OCI-LY1 (cell line): ENCODE data around the gene AGPAT3.

Experiments
- H2AFZ ChIP-seq: fragments of 200-600 bp; sonication (generic), shearing (Covaris generic); 2 replicates; pipeline ENCODE4 v1.6.0; 2014; ENCODE audit warnings: antibody characterized with exemption, mild to moderate bottlenecking, low read length
- H3F3A ChIP-seq: fragments of 200-600 bp; sonication (generic), shearing (Covaris generic); 2 replicates; pipeline ENCODE4 v1.6.0; 2014; ENCODE audit warnings: mild to moderate bottlenecking, antibody characterized with exemption, low read length, moderate library complexity; ENCODE audit not compliant: insufficient read depth
- H3K27ac ChIP-seq: fragments of 200-600 bp; sonication (generic); 2 replicates; pipeline ENCODE4 v1.5.1; 2014; ENCODE audit warnings: low read length, mixed run types, mild to moderate bottlenecking, low read depth; ENCODE audit not compliant: poor library complexity, severe bottlenecking
- H3K27me3 ChIP-seq: fragments of 200-600 bp; sonication (generic); 2 replicates; pipeline ENCODE4 v1.6.0; 2014; ENCODE audit warnings: antibody characterized with exemption, mild to moderate bottlenecking, low read length, moderate library complexity; ENCODE audit not compliant: insufficient read depth
- H3K36me3 ChIP-seq: fragments of 200-600 bp; sonication (generic); 2 replicates; pipeline ENCODE4 v1.6.1; 2014; ENCODE audit warnings: mild to moderate bottlenecking, antibody characterized with exemption, low read length, moderate library complexity, mixed read lengths; ENCODE audit not compliant: insufficient read depth
- H3K4me1 ChIP-seq: fragments of 200-600 bp; sonication (generic); 2 replicates; pipeline ENCODE4 v1.5.1; 2014; ENCODE audit warnings: mild to moderate bottlenecking, low read length, moderate library complexity; ENCODE audit not compliant: insufficient read depth, severe bottlenecking
- H3K4me2 ChIP-seq: fragments of 200-600 bp; sonication (generic), shearing (Covaris generic); 2 replicates; pipeline ENCODE4 v1.6.1; 2014; ENCODE audit warnings: low read length
- H3K4me3 ChIP-seq: fragments of 200-600 bp; sonication (generic); 2 replicates; pipeline ENCODE4 v1.5.1; 2014; ENCODE audit warnings: low read length, low read depth, mild to moderate bottlenecking, mixed read lengths; ENCODE audit not compliant: poor library complexity, severe bottlenecking
- H3K79me2 ChIP-seq: fragments of 200-600 bp; shearing (Covaris generic); 2 replicates; pipeline ENCODE4 v1.6.1; 2016; ENCODE audit warnings: mixed run types, low read length, mixed read lengths; ENCODE audit not compliant: insufficient read depth
- H3K9ac ChIP-seq: fragments of 200-600 bp; sonication (generic), shearing (Covaris generic); 2 replicates; pipeline ENCODE4 v1.6.1; 2014; ENCODE audit warnings: mild to moderate bottlenecking, low read length, mixed read lengths
- H3K9me2 ChIP-seq: fragments of 200-600 bp; sonication (generic), shearing (Covaris generic); 2 replicates; pipeline ENCODE4 v1.6.1; 2014; ENCODE audit warnings: low read depth, mild to moderate bottlenecking, low read length, mixed read lengths
- H3K9me3 ChIP-seq: fragments of 200-600 bp; shearing (Covaris generic); 2 replicates; pipeline ENCODE4 v1.6.1; 2014; ENCODE audit warnings: low read length, mixed read lengths
- H4K20me1 ChIP-seq: fragments of 200-600 bp; sonication (generic), shearing (Covaris generic); 2 replicates; pipeline ENCODE4 v1.6.0; 2016; ENCODE audit warnings: mild to moderate bottlenecking, low read length; ENCODE audit not compliant: insufficient read depth
- EZH2 ChIP-seq: fragments of 200-600 bp; sonication (generic), shearing (Covaris generic); IDR thresholded peaks from 2 replicates; pipeline ENCODE4 v1.8.0; 2017; ENCODE audit warnings: borderline replicate concordance, mixed run types, mild to moderate bottlenecking, antibody characterized with exemption, low read length, moderate library complexity, mixed read lengths
- TF ChIP-seq, protein P1 (sequence below): fragments of 200-600 bp; sonication (generic), shearing (Covaris generic); IDR thresholded peaks from 2 replicates; pipeline ENCODE4 v1.5.1; 2017; ENCODE audit warnings: mild to moderate bottlenecking, antibody characterized with exemption, low read length, moderate library complexity, mixed read lengths

Gene AGPAT3

DNA sequence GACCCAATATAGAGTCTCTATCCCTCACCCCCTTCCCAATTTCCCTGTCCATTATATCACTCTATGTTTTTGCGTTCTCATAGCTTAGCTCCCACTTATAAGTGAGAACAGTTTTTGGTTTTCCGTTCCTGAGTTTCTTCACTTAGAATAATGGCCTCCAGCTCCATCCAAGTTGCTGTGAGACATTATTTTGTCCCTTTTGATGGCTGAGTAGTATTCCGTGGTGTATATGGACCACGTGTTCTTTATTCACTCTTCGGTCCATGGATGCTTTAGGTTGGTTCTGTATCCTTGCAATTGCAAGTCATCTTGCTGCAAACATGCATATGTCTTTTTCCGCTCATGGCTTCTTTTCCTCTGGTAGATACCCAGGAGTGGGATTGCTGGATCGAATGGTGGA is 54.3 kb downstream of the AGPAT3 start:
- no peaks in the 10 kb centered on the region for H3K9me2 ChIP-seq
- peaks cover 70% of the 10 kb centered on the region for H3K4me1 ChIP-seq
- H3K27me3 ChIP-seq, result no peaks in the 10 kb centered on the region
- no peaks in the 10 kb centered on the region for H3F3A ChIP-seq
- 0 out of 2 replicates have a peak, but pooled peaks cover 2% of the 10 kb centered on the region for H3K36me3 ChIP-seq
- H2AFZ ChIP-seq, result no peak overlapping the region
- no peak overlapping the region for H3K4me2 ChIP-seq
- no peaks in the 10 kb centered on the region for H3K79me2 ChIP-seq
- no peak overlapping the region for H3K4me3 ChIP-seq
- no peak overlapping the region for H3K27ac ChIP-seq
- H3K9me3 ChIP-seq, result no peaks in the 10 kb centered on the region
- TF ChIP-seq EZH2, result no peak
- TF ChIP-seq, protein P1, sequence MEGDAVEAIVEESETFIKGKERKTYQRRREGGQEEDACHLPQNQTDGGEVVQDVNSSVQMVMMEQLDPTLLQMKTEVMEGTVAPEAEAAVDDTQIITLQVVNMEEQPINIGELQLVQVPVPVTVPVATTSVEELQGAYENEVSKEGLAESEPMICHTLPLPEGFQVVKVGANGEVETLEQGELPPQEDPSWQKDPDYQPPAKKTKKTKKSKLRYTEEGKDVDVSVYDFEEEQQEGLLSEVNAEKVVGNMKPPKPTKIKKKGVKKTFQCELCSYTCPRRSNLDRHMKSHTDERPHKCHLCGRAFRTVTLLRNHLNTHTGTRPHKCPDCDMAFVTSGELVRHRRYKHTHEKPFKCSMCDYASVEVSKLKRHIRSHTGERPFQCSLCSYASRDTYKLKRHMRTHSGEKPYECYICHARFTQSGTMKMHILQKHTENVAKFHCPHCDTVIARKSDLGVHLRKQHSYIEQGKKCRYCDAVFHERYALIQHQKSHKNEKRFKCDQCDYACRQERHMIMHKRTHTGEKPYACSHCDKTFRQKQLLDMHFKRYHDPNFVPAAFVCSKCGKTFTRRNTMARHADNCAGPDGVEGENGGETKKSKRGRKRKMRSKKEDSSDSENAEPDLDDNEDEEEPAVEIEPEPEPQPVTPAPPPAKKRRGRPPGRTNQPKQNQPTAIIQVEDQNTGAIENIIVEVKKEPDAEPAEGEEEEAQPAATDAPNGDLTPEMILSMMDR, result no peak
- no peaks in the 10 kb centered on the region for H4K20me1 ChIP-seq
- no peak overlapping the region for H3K9ac ChIP-seq

DNA sequence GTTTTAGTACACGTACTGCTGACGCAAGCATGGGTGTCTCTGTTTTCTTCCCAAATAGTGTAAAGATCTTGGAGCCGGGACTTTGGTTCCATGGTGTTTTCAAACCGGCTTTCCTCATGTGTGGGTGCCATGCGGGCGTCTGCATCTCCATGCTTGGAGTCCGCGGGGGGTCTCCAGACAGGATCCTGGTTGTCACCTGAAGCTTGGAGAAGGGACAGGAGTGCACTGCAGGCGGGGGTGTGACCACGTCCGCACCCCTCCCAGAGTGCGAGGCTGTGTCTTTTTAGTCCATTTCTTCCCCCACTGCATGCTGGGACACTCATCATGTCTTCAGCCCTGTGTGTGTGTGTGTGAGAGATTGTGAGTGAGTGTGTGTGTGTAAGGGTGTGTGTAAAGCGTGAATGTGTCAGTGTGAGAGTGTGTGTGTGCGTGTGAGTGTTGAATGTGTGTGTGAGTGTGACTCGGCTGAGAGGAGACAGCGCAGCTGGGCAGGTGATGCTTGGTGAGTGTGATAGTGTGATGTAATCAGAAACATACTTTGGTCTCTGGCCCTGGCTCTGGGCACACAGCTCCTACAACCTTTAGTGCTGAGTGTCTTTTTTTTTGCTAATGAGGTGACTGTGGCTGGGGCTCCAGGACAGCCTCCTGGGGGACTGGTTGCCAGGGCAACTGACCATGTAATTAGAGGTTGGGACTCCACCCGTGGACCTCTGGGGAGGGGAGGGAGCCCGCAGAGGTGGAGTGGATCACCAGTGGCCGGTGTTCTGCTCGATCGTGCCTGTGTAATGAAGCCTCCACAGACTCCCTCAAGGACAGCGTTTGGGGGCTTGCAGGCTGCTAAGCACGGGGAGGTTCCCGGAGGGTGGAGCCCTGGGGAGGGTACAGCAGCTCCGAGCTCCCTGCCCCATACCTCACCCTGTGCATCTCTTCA is 55.1 kb downstream of the AGPAT3 start:
- no peaks in the 10 kb centered on the region for H4K20me1 ChIP-seq
- TF ChIP-seq, protein P1, result no peak
- TF ChIP-seq EZH2, result no peak
- no peaks in the 10 kb centered on the region for H3K9me3 ChIP-seq
- no peaks in the 10 kb centered on the region for H3K9me2 ChIP-seq
- peak overlapping the region; percentile 51 for H3K27ac ChIP-seq
- 0 out of 2 replicates have a peak, but pooled peaks cover 6% of the 10 kb centered on the region for H3K36me3 ChIP-seq
- no peak overlapping the region for H3K9ac ChIP-seq
- H3K4me2 ChIP-seq, result no peak overlapping the region; the same call in 1 of the 2 replicates
- no peaks in the 10 kb centered on the region for H3K79me2 ChIP-seq
- no peaks in the 10 kb centered on the region for H3F3A ChIP-seq
- H3K4me3 ChIP-seq, result no peak overlapping the region
- peaks cover 78% of the 10 kb centered on the region for H3K4me1 ChIP-seq
- no peak overlapping the region for H2AFZ ChIP-seq
- no peaks in the 10 kb centered on the region for H3K27me3 ChIP-seq

DNA sequence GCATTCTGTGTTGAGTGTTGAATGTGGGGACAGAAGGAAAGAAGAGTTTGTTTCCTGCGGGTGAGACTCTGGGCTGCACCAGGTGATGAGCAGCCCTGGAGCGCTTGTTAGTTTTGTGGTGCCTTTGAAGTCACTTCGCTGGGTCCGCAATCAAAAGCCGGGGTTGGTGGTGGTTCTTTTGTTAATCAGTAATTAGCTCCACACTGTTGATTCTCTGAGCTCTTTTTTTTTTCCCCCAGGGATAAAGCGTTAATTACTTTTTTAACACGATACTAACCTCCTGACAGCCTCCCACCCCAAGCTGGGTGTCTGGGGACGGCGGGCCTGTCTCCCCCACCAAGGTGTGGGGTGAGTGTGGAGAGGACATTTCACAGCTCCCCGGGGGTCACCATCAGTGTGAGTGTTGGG is 56.6 kb downstream of the AGPAT3 start:
- Histone ChIP-seq H3K9ac (no peak overlapping the region), H3K4me2 (no peak overlapping the region; the same call in 1 of the 2 replicates), H3K79me2 (no peaks in the 10 kb centered on the region), H3F3A (no peaks in the 10 kb centered on the region), H3K9me2 (no peaks in the 10 kb centered on the region), H3K4me3 (no peak overlapping the region), H3K36me3 (0 out of 2 replicates have a peak, but pooled peaks cover 6% of the 10 kb centered on the region), H3K9me3 (no peaks in the 10 kb centered on the region), H2AFZ (no peak overlapping the region), H3K27ac (peak overlapping the region; percentile 72), H3K4me1 (peaks cover 70% of the 10 kb centered on the region), H4K20me1 (no peaks in the 10 kb centered on the region), H3K27me3 (no peaks in the 10 kb centered on the region)
- TF ChIP-seq EZH2, result no peak
- TF ChIP-seq, protein P1, result no peak
